ENCODE measurements around the gene DDX23. TPM values are rescaled to one million over a fixed set of nuclear protein-coding genes. Genes with fewer than 3 reads are reported as not detected.
A peak's percentile ranks its signal among the peaks of the same experiment; 100 is the strongest.

DDX23 gene
- total RNA-seq = 100 to 1,000 TPM in 1 of 6 donors, 10 to 100 TPM in 5; 64.5 to 163 (median 81.8) TPM

- H3K27me3 ChIP-seq = no peaks in the 10 kb centered on the region
- H3K4me1 ChIP-seq = peaks cover 17 to 36% (median 23%) of the 10 kb centered on the region in 4 donors
- WGBS, 2 donors = 0 to 1% methylated on average over 20 to 29 of the region's 53 CpGs
- peak within 1 kb of the TSS; percentile 72 to 96 (median 76) for H3K4me3 ChIP-seq
- no peaks in the 10 kb centered on the region for H3K9me3 ChIP-seq
- H3K27ac ChIP-seq = peak within 1 kb of the TSS; percentile 84 to 95 (median 92)
- peak; percentile 96 to 97 for DNase-seq
- peaks cover 0 to 7% (median 0%) of the 10 kb centered on the region in 4 donors for H3K36me3 ChIP-seq
- TF ChIP-seq, protein P1, sequence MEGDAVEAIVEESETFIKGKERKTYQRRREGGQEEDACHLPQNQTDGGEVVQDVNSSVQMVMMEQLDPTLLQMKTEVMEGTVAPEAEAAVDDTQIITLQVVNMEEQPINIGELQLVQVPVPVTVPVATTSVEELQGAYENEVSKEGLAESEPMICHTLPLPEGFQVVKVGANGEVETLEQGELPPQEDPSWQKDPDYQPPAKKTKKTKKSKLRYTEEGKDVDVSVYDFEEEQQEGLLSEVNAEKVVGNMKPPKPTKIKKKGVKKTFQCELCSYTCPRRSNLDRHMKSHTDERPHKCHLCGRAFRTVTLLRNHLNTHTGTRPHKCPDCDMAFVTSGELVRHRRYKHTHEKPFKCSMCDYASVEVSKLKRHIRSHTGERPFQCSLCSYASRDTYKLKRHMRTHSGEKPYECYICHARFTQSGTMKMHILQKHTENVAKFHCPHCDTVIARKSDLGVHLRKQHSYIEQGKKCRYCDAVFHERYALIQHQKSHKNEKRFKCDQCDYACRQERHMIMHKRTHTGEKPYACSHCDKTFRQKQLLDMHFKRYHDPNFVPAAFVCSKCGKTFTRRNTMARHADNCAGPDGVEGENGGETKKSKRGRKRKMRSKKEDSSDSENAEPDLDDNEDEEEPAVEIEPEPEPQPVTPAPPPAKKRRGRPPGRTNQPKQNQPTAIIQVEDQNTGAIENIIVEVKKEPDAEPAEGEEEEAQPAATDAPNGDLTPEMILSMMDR (IDR thresholded peaks at IDR 0.05) = peak in 1 of 6 experiments; percentile 24
- TF ChIP-seq POLR2AphosphoS5 (IDR thresholded peaks at IDR 0.05) = peak; percentile 83 to 88
- TF ChIP-seq EP300 (IDR thresholded peaks at IDR 0.05) = peak; percentile 47 to 91 (median 79)
- peak in 3 of 4 donors; percentile 48 to 80 (median 79) for TF ChIP-seq POLR2A (IDR thresholded peaks at IDR 0.05)
- ATAC-seq (ENCODE audit: low FRiP score in 2 of 2) = peak; percentile 99
Measured at GRCh38 chr12:48851883-48852733, at the start of gene DDX23. Gene DDX23 (minus strand): TSS chr12:48852163. CDS start chr12:48845782, 6,381 bp downstream.

DNA sequence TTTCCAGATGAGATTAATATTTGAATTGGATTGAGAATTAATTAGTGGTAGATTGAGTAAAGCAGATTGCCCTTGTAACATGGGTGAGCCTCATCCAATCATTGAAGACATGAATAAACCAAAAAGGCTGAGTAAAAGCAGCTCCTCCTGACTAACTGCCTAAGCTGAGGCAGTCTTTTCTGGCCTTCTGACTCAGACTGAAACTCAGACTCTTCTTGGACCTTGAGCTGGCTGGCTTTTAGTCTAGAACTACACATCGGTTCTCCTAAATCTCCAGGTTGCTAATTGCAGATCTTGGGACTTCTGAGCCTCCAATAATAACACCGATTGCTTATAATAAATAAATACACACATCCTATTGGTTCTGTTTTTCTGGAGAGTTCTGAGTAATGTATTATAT is 49.3 kb upstream of the DDX23 start:
- H3K4me3 ChIP-seq = no peak overlapping the region
- ATAC-seq (ENCODE audit: low FRiP score in 2 of 2) (no peak), DNase-seq (no peak)
- peaks cover 9 to 15% (median 11%) of the 10 kb centered on the region in 4 donors for H3K4me1 ChIP-seq
- no peaks in the 10 kb centered on the region for H3K9me3 ChIP-seq
- TF ChIP-seq POLR2AphosphoS5 (IDR thresholded peaks at IDR 0.05) = no peak
- no peak overlapping the region for H3K27ac ChIP-seq
- H3K27me3 ChIP-seq = no peaks in the 10 kb centered on the region
- H3K36me3 ChIP-seq = no peaks in the 10 kb centered on the region
- 91 to 92% methylated on average over 2 of the region's 2 CpGs for WGBS, 2 donors

DNA sequence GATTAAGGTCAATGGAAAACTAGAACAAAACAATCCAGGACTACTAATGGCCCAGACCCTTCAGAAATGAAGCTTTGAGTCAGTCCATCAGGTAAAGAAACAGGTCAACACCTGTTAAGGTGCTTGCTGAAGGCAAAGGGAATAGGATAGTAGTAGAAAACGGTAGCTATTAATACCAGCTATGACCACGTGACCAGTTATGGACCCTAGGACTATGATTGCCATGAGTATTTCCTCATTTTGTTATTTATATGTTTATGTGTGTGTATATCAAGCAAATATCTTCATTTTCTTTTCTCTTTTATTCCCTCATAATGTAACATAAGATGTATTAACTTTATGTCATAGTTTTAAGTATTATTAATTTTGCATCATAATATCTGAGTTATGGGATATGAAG is 47.7 kb upstream of the DDX23 start:
- Histone ChIP-seq H3K4me3 (no peak overlapping the region), H3K27me3 (no peaks in the 10 kb centered on the region), H3K36me3 (no peaks in the 10 kb centered on the region), H3K9me3 (no peaks in the 10 kb centered on the region), H3K27ac (no peak overlapping the region), H3K4me1 (peaks cover 9 to 15% (median 11%) of the 10 kb centered on the region in 4 donors)
- DNase-seq (no peak), ATAC-seq (ENCODE audit: low FRiP score in 2 of 2) (no peak)
- no peak for TF ChIP-seq POLR2A (IDR thresholded peaks at IDR 0.05)
- TF ChIP-seq POLR2AphosphoS5 (IDR thresholded peaks at IDR 0.05) = no peak
- TF ChIP-seq, protein P1 (IDR thresholded peaks at IDR 0.05) = no peak
- TF ChIP-seq EP300 (IDR thresholded peaks at IDR 0.05) = no peak
- 67 to 73% methylated on average over 2 of the region's 2 CpGs for WGBS, 2 donors

GRCh38 chr12:48894271-48894670 is 42.3 kb upstream of the DDX23 start:
- WGBS, 2 donors = 63 to 69% methylated on average over 1 of the region's 1 CpG
- peaks cover 0 to 7% (median 0%) of the 10 kb centered on the region in 4 donors for H3K27me3 ChIP-seq
- no peak overlapping the region for H3K27ac ChIP-seq

More at GRCh38 chr12:48894271-48894670, 42.3 kb upstream of the DDX23 start:
- Histone ChIP-seq H3K4me3 (no peak overlapping the region), H3K4me1 (peaks cover 3 to 10% (median 7%) of the 10 kb centered on the region in 4 donors), H3K36me3 (no peaks in the 10 kb centered on the region), H3K9me3 (no peaks in the 10 kb centered on the region)
- DNase-seq = no peak
- TF ChIP-seq, protein P1 (IDR thresholded peaks at IDR 0.05) = no peak
- TF ChIP-seq EP300 (IDR thresholded peaks at IDR 0.05) = no peak
- TF ChIP-seq POLR2AphosphoS5 (IDR thresholded peaks at IDR 0.05) = no peak
- no peak for TF ChIP-seq POLR2A (IDR thresholded peaks at IDR 0.05)
- no peak for ATAC-seq (ENCODE audit: low FRiP score in 2 of 2)

Data from upper lobe of left lung (tissue), 6 donors.